GM21360 (cell line): ENCODE measurements around the gene PAX2.

Source experiments
- ATAC-seq: cut with Tn5 transposase; IDR thresholded peaks from one replicate; pipeline ENCODE4 v1.9.1; 2021; ENCODE audit warnings: mild to moderate bottlenecking, moderate library complexity; ENCODE audit not compliant: unreplicated experiment

Gene PAX2

GRCh38 chr10:100723770-100724530 lies 21.4 kb upstream of the PAX2 start:
- ATAC-seq: no peak

DNA sequence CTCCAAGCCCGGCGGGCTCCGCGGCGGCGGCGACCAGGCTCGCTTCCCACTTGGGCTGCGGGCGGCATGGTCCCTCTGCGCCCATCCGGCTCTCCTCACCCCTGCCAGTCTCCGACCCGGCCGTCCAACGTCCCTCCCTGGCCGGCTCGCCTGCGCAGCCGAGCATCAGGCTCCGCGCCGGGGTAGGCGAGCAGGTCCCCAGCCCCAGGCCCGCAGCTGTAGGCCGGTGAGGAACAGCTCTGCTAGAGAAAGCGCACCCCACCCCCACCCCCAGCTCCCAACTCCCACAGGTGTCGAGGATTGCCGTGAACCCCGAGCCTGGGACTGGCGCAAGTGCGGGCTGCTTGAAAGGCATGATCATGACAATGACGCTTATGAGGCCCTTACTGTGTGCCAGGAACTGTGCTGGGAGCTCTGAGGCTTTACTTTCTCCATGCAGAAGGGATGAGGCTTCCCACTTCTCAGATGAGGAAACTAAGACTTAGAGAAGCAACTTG lies 20.8 kb upstream of the PAX2 start:
- ATAC-seq: no peak

DNA sequence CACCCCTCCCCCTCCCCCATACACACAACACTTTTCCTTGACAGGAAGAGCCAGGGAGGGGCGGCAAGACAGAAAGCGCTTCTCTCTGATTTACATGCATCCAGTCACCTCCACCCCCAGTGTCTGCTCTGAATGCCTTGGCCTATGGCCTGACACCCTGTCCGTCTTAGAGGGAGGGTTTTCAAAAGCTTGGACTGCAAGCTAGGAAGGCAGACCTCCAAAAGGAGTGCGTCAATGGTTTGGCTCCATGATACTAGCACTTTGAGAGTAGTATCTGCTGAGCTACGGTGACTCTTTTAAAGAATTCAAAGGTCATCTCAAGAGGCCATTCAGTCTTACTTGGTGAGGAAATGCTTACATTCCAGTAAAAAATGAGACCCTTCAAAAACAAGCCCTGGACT lies 20.3 kb upstream of the PAX2 start:
- ATAC-seq: no peak

GRCh38 chr10:100725869-100726426 lies 19.4 kb upstream of the PAX2 start:
- ATAC-seq: no peak

DNA sequence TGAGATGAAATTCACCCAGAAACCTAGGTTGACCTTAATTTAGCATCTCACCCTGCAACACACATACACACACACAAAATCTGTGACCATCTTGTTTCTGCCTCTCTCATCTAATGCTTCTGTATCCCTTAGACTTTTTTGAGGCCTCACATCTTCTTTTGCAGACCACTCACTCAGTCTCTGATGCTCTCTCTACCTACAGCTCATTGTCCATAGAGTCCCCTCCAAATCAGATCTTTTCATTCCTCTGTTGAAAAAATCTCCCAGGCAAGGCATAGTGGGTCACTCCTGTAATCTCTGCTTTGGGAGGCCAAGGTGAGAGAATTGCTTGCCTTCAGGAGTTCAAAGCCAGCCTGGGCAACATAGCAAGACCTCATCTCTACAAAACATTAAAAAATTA lies 17.6 kb upstream of the PAX2 start:
- no peak for ATAC-seq

- ATAC-seq: no peak
Measured at GRCh38 chr10:100728928-100729861, 16.2 kb upstream of the PAX2 start.

DNA sequence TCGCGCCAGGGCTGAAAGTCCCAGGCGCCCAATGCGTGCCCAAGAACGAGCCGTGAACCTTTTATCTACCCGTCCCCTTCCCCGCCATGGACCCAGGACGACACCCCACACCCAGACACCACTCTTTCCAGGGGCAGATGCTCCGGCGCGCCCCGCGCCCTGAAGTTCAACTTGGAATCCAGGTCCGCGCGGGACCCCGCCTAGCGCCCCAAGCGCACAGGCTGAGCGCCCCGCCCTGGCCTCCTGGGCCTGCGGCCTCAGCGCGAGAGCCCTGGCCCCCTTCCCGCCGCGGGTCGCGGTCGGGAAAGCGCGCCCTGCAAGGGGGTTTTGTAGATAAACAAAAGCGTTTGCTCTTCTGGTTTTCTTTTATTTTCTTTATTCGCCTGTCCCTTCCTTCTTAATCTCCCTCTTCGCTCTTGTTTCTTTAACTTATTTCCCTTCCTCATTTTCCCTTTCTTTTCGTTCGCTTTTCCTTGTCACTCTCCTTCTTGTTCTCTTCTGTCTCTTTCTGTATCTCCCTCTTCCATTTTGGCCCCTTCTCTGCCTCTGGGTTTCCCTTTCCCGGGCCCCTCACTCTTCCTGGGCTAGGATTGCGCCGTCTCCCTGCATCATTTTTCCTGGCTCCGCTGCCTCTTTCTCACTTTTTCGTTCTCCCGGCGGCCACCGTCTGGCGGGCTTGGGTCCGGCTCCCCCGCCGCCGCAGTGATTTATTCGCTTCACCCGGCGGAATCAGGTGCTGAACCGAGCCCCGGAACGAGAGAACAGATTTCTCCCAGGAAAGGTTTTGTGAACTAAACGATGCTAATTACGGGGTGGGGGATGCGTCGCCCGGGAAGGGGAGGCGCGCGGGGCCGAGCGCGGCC lies 15.3 kb upstream of the PAX2 start:
- ATAC-seq: no peak

DNA sequence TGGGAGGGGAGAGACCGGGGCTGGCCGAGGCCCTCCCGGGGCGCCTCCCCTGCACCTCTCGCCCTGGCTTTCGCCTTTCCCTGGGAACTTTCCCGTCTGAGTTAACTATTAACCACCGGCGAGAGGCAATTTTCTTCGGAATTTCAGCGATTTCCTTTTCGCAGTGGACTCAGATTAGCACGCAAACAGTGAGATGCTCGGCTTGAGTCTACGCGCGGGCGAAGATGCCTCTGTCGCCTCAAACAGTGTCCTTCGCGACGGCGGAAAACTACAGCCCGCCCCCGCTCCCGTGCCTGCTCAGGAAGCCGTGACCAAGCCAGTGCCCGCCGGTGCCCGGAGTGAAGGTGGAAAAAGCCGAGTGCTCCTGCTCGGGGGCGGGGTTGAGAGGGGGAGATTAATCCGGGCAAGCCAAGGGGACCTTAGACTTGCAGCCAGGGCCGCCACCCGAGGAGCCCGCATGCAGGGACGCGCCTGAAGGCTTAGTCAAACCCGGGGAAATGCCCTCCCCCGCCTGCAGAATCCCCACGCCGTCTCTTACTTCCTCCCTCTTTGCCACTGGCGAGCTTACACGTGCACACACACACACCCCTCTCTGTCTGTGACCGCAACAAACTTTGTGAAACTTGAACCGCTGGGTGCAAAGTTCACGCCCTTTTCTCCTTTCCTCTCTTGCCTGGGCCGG lies 14.5 kb upstream of the PAX2 start:
- ATAC-seq: peak; percentile 60

DNA sequence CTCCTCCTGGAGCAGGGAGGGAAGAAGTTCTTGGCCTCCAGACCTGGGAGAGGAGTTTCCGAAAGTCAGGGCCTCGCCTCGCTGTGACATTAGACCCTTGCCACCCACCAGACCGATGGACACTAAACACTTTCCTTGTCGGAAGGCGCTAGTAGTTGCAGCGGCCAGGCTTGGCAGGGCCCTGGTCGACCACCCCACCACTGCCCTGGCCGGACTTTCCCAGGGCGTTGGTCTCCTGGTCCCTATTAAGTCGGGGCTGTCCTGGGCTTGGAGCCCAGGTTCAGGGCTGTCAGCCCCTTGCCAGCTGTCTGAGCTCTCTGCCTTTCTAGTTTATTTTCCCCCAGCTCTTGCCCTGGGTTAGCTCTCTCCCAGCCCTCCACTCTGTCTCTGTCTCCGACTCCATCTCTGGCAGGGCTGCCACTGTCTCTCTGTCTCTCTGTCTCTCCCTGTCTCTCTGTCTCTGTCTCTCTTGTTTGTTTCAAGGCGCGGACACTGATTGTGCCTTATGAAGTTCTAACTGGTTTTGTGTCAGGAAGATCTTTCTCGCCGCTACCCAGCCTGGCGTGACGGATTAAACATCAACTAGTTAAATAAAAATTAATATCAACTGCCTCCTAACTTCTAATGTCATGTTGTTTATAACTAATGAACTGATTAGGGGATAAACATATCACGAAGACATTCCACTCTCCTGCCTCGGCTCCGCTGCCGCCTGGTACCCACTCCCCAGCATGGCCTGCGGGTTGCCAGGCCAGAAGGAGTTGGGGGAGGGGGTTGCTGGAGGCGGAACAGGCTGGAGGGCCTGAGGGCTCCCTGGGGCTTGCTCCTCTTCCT lies 13.8 kb upstream of the PAX2 start:
- ATAC-seq: no peak

DNA sequence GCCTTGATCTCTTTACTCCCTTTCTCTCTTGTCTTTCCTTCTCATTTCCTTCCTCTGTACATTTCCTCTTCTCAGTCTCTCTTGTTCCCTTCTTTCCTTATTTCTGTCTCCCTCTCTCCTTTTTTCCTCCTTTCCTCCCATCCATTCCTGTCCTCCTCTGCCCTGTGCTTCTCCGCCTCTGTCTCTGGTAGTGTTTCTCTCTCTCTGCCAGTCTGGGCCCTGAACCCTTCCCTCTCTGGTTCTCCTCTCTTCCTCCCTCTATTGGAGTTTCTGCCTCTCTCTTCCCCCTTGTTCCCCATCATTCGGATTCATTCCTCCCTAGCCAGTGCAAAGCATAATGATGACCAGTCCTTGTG lies 13.2 kb upstream of the PAX2 start:
- ATAC-seq: no peak

DNA sequence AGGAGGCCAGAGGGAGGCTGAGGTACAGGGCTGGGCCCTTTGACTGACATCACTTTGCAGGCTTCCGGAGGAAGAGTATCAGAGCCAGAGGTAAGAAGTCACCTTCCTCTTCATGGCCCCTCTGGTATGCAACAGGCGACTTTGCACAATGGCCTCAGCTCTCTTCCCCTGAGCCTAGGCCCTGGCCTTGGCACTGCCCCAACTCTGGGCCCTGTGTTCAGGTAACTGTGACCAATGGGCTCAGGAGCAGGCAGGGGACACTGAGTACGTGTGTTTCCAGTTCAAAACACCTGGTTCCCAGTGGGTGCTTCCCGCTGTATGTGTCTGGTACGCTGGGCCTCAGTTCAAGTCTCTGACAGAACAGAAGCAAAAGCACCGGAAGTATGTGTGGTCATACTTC lies 12.1 kb upstream of the PAX2 start:
- ATAC-seq: no peak

DNA sequence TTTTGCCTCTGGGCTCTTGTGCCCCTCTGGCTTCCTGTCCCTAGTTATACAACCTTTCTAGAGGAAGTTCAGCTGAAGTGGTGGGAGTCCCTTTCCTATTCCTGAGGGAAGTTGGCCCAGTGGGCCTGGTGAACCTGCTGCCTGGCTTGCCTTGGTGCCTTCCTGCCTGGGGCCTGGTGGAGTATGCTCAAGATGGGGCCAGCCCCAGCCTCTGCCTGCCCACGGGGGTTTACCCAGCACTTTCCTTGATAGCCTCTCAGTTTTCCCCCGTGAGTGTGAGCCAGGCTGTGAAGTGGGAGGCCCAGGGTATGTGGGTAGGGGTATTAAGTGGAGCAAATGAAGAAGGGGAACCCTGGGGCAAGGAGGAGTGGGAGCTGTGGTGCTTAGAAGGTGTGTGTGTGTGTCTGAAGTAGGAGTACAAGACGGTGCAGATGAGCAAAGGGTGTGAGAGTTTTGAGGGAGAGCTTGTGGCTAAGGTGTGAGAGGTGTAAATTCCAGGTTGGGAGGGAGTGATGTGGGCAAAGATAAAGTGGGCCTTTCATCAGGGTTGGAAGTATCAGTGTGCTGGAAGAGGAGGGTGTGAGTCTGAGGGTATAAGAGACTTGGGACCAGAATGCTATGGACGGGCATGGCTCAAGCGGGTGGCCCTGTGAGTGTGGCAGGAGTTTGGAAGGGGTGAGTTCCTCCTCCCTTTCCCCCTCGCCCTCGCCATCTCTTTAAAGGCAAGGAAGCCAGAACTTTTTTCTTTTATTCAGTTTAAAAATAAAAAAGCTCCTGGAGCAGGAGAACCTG lies 10.9 kb upstream of the PAX2 start:
- ATAC-seq: no peak

GRCh38 chr10:100735087-100735336 lies 10.4 kb upstream of the PAX2 start:
- ATAC-seq: no peak

- no peak for ATAC-seq
Measured at GRCh38 chr10:100735337-100736143, 9.8 kb upstream of the PAX2 start.

GRCh38 chr10:100736144-100736808 lies 9.1 kb upstream of the PAX2 start:
- no peak for ATAC-seq

DNA sequence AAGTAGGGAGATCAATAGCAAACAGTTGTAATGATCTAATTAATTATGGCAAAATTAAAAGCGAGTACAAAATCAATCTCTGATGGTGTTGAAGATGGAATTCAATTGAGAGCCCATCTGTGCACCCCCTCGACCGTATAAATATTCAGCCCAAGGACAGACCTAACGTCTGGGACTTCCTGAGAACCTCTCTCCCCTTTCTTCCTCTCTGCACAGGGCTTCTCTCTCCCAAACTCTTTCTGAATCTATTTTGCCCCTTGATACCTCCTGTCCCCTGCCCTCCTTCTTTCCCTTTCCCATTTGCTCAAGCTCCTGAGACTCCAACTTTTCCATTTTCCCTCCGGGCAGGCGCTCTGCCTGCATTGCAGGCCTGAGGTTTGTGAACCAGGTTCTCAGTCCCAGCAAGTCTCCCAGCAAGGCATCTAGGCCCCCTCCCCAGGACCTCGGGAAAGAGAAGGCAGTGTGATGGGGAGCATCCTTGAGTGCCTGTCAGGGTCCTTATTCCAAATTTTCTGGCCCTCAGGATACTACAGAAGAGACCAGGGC lies 8.5 kb upstream of the PAX2 start:
- ATAC-seq: no peak

GRCh38 chr10:100737355-100738054 lies 7.9 kb upstream of the PAX2 start:
- ATAC-seq: no peak
